Activated naive CD8-positive, alpha-beta T cell treated with anti-CD3 and anti-CD28 coated beads, Interleukin-2, amount 10 ng/mL, durations not matched to agents 7 days and 5 days (primary cell): ENCODE data around the gene NRGN. TPM values are rescaled to one million over a fixed set of nuclear protein-coding genes. Genes with fewer than 3 reads are reported as not detected.
A peak's percentile ranks its signal among the peaks of the same experiment; 100 is the strongest.

Experiments used
- ATAC-seq: fragments of 150-1000 bp; cut with Tn5 transposase; one replicate; pipeline ENCODE4 v1.10.0; 2021; ENCODE audit warnings: low read depth, moderate library complexity
- POLR2A ChIA-PET: fragments of 350-600 bp; sonication (Branson Sonifier 250); formaldehyde crosslinking; loops from one replicate; lab custom pipeline; 2021; ENCODE audit warnings: antibody characterized with exemption; lab: Charles Lee
- DNase-seq: peaks from one replicate; pipeline ENCODE4 v3.0.0; 2021
- H3K27ac Mint-ChIP-seq: one replicate; pipeline ENCODE4 v1.8.0; 2022; ENCODE audit warnings: mild to moderate bottlenecking, mixed read lengths
- H3K27me3 Mint-ChIP-seq: one replicate; pipeline ENCODE4 v1.8.0; 2022; ENCODE audit warnings: mild to moderate bottlenecking, moderate library complexity, mixed read lengths
- H3K36me3 Mint-ChIP-seq: one replicate; pipeline ENCODE4 v1.8.0; 2021; ENCODE audit warnings: mild to moderate bottlenecking, mixed read lengths
- H3K4me1 Mint-ChIP-seq: one replicate; pipeline ENCODE4 v1.8.0; 2021; ENCODE audit warnings: mixed read lengths
- H3K4me3 Mint-ChIP-seq: one replicate; pipeline ENCODE4 v1.8.0; 2022; ENCODE audit warnings: mild to moderate bottlenecking, moderate library complexity, mixed read lengths
- H3K9me3 Mint-ChIP-seq: one replicate; pipeline ENCODE4 v1.8.0; 2021; ENCODE audit warnings: mixed read lengths
- total RNA-seq, 2 experiments: library from RNA; stranded (reverse); gene quantifications; one replicate each; pipeline ENCODE4 v1.2.3, GENCODE V29; 2021

NRGN gene
- total RNA-seq, 2 experiments from 2014 or later, result 4.0 to 5.3 TPM

DNA sequence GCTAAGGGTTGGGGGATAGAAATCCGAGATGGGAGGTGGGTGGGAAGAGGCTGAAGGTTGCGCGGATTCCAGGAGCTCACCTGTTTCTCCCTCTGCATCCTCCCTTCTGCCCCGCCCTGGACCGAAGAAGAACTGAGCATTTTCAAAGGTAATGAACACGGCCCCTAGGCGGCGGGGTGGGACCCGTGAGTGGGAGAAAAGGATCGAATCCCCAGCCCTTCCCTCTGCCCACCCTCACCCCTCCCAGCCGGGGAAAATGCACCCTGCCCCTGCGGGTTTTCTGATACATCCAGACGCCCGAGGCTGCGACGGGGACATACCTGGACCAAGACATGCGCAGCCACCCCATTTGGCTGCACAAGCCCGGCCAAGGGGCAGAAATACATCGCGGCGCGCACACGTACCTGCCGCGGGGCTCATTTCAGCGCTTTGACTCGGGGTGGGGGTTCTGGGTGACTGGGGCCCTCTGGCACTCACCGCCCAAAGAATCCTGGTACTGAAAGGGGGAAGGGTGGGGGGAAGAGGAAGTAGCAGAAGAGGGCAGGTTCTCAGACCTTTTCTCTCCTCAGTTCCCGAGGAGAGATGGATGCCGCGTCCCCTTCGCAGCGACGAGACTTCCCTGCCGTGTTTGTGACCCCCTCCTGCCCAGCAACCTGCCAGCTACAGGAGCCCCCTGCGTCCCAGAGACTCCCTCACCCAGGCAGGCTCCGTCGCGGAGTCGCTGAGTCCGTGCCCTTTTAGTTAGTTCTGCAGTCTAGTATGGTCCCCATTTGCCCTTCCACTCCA is 6.3 kb downstream of the NRGN start:
- H3K36me3 Mint-ChIP-seq, result no peaks in the 10 kb centered on the region
- peak overlapping the region; percentile 97 for H3K27ac Mint-ChIP-seq
- ATAC-seq (peak; percentile 24), DNase-seq (peak; percentile 55)
- H3K9me3 Mint-ChIP-seq, result no peaks in the 10 kb centered on the region
- POLR2A ChIA-PET, result interaction anchor here (0.7 to 1.9 kb wide), 11 partner anchors 10 to 130 kb away, joined by 3 to 19 read pairs (median 6); partner anchors contain the start of genes SIAE, SPA17 and TBRG1
- peaks cover 13% of the 10 kb centered on the region for H3K27me3 Mint-ChIP-seq
- H3K4me1 Mint-ChIP-seq, result peaks cover 25% of the 10 kb centered on the region
- peak overlapping the region; percentile 96 for H3K4me3 Mint-ChIP-seq

DNA sequence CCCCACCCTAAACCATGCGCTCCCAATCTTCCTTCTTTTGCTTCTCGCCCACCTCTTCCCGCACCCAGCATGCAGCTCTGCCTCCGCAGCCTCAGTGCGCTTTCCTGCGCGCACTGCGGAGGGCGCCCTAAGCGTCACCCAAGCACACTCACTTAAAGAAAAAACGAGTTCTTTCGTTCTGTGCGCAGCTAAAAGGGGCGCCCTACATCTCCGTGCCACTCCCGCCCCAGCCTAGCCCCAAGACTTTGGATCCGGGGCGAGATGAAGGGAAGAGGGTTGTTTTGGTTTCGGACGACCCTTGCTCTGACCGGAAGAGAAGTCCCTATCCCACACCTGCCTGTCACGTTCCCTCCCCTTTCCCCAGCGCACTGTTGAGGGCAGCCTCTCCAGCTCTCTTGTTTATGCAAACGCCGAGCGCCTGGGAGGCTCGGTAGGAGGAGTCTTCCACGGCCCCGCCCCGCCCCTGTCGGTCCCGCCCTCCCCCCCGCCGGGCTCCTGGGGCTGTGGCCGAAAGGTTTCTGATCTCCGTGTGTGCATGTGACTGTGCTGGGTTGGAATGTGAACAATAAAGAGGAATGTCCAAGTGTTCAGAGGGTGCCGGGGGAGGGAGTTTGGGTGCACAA is 7.0 kb downstream of the NRGN start:
- peak overlapping the region; percentile 97 for H3K27ac Mint-ChIP-seq
- DNase-seq, result peak; percentile 80
- H3K4me3 Mint-ChIP-seq, result peak overlapping the region; percentile 96
- H3K36me3 Mint-ChIP-seq, result no peaks in the 10 kb centered on the region
- H3K9me3 Mint-ChIP-seq, result no peaks in the 10 kb centered on the region
- H3K27me3 Mint-ChIP-seq, result peaks cover 6% of the 10 kb centered on the region
- peak; percentile 90 for ATAC-seq
- POLR2A ChIA-PET, result interaction anchor here (0.7 to 1.9 kb wide), 11 partner anchors 9 to 130 kb away, joined by 3 to 19 read pairs (median 6); partner anchors contain the start of genes SIAE, SPA17 and TBRG1
- H3K4me1 Mint-ChIP-seq, result peaks cover 20% of the 10 kb centered on the region

DNA sequence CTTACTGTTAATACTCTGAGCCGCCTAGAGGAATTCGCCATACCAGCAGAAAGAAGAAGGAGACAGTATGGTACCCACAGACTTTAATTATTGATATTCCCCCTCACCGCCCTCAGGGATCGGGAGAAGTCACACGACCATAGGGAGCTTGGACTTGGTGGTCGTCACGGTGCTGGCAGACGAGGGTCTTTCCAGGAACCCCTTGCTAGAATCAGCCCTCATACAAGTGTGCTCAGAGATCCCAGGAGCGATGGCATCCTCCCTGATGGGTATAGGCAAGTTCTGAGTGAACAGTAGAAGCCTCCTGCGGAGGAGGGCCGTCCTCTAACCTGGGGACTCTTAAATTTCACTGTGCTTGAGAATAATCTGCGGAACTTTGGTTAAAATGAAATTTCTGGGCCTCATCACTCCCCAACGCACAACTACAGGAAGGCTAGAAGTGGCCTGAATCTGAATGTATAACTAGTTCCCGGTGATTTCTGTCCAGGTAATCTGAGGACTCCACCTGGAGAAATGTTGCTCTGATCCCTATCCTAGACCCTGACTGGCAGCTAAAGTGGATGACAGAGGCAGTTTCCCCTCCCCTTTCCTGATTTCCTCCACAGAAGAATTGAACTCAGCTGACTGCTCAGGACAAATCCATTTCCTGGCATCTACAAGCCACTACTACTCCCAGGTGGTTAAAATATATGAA is 7.8 kb downstream of the NRGN start:
- Mint-ChIP-seq H3K4me1 (peaks cover 19% of the 10 kb centered on the region), H3K36me3 (no peaks in the 10 kb centered on the region), H3K4me3 (peak overlapping the region; percentile 96), H3K9me3 (no peaks in the 10 kb centered on the region), H3K27ac (no peak overlapping the region), H3K27me3 (peaks cover 3% of the 10 kb centered on the region)
- POLR2A ChIA-PET, result interaction anchor here (1.0 to 1.9 kb wide), 5 partner anchors 8 to 125 kb away, joined by 3 to 19 read pairs (median 6); partner anchors contain the start of genes SIAE, SPA17 and TBRG1
- DNase-seq (no peak), ATAC-seq (no peak)

DNA sequence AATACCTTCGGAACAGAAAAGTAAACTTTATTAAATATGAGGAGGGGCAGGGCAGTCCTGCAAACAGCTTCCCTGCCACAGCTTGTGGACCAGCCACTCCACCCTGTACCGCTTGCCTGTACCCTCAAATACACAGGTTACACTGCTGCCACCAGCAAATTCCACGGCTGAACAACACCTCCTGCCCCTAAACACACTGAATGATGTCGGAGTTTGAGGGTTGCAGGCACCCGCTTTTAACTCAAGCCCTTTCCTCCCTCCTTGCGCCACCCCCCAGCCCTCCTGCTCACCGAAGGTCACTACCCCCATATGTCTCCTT is 8.3 kb downstream of the NRGN start:
- Mint-ChIP-seq H3K4me3 (no peak overlapping the region), H3K27me3 (peaks cover 3% of the 10 kb centered on the region), H3K9me3 (no peaks in the 10 kb centered on the region), H3K36me3 (no peaks in the 10 kb centered on the region), H3K4me1 (peaks cover 19% of the 10 kb centered on the region), H3K27ac (no peak overlapping the region)
- ATAC-seq, result no peak
- POLR2A ChIA-PET, result no interaction called here
- DNase-seq, result no peak

DNA sequence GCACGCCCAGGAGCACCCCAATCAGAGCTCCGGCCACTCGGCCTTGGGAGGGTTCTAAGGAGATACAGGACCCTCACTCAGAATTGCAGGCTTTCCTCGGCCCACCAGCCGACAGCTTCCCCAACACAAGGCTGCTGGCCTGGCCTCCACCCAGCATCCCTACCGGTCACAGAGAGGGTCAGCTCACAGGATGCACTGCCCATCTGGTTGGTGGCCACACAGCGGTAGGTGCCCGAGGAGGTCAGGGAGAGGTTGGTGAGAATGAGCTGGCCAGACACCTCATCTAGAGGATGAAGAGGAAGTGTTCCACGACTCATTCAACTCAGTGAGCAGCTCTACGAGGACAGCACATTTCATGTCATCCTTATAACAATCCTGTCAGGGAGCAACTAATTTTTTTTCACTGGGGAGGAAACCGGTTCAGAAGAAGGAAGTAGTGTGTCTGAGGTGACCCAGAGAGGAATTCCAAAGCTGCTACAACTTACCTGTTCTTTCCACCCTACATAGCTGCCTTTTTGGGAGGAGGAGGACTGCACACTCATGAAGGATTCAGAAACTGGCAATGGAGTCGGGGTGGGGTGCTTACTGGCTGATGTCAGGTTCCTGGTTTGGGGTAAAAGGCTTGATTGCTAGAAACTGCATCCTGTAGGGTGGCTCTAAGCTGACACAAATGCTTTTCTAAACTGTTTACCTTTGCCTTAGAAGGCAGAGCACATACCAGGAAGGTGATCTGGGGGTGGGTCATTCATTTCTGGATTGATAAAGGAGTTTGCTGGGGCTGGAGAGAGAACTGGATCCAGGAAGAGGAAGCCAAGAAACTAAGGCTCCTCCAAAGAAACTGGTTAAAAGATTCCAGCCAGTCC is 9.0 kb downstream of the NRGN start:
- POLR2A ChIA-PET, result no interaction called here
- H3K27ac Mint-ChIP-seq, result no peak overlapping the region

DNA sequence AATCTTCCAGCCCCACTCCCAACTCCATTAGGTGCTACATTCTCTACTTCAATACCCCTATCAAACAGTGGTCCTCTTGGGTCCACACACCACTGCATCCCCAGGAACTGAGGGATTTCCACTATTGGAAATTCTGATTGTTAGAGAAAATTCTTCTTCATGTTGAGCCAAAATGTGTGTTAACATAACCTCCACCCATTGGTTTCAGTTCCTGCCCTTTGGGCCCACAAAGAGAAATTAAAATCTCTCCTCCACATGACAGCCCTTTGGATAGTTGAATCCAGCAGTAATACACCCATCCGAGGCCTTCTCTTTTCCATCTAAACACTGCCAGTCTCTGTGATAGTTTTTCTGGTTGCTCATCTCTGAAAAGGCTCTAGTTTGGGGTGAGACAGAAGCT is 10.2 kb downstream of the NRGN start:
- POLR2A ChIA-PET, result no interaction called here

More for the DNA sequence above, 9.0 kb downstream of the NRGN start:
- Mint-ChIP-seq H3K36me3 (no peaks in the 10 kb centered on the region), H3K4me1 (peaks cover 19% of the 10 kb centered on the region), H3K4me3 (no peak overlapping the region), H3K9me3 (no peaks in the 10 kb centered on the region), H3K27me3 (peaks cover 3% of the 10 kb centered on the region)
- DNase-seq (no peak), ATAC-seq (no peak)

DNA sequence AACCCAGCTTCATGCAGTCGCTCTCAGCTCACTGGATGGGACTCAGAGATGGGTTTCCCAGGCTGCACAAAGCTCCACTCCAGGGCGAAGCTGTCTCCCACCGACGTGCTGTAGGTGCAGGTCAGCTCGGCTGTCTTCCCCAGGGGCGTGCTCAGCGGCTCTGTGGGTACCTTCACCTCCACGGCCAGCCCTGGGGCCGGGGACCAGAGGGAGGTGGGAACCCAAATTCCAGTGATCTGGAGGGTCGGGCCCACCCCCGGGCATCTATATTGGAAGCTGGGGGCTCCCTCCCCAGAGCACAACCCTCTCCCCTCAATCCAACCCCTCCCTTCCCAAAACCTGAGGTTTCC is 11.6 kb downstream of the NRGN start:
- H3K4me3 Mint-ChIP-seq, result no peak overlapping the region
- no peaks in the 10 kb centered on the region for H3K9me3 Mint-ChIP-seq
- H3K36me3 Mint-ChIP-seq, result no peaks in the 10 kb centered on the region
- DNase-seq (no peak), ATAC-seq (no peak)
- peaks cover 3% of the 10 kb centered on the region for H3K27me3 Mint-ChIP-seq
- H3K4me1 Mint-ChIP-seq, result peaks cover 20% of the 10 kb centered on the region
- POLR2A ChIA-PET, result no interaction called here
- no peak overlapping the region for H3K27ac Mint-ChIP-seq

More for the DNA sequence above, 10.2 kb downstream of the NRGN start:
- ATAC-seq (no peak), DNase-seq (no peak)
- Mint-ChIP-seq H3K4me1 (peaks cover 19% of the 10 kb centered on the region), H3K27ac (no peak overlapping the region), H3K4me3 (no peak overlapping the region), H3K27me3 (peaks cover 3% of the 10 kb centered on the region), H3K9me3 (no peaks in the 10 kb centered on the region), H3K36me3 (no peaks in the 10 kb centered on the region)

DNA sequence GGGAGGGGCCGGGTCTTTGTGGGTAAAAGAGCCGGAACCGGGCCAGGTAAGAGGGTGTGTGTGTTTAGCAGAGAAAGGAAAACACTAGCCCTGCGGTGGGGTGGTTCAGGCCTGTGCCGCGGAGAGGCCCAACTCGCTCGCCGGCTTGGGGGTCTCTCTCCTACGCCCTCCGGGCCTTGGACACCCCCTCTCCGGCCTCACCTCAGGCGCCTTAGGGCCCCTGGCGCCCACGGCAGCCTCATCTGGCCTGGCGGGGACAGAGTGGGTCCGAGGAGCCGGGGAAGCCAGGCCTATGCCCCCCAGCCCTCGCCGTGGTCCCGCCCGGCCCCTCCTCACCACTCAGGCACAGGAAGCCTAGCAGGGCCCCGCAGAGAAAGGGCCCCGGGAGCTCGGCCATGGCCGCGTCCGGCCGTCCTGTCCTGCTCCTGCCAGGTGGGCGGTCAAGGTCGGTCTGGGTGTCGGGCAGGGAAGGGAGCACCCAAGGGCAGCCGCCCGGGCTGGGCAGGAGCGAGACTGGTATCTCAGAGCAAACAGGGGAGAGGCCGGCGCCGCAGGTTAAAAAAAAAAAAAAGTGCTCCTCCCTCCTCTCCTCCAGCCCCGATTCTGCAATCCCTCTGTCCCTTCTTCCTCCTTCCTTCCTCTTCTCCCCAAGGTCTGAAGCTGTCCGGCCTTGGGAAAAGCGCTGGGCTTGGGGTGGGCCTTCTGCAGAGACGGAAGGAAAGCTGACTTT is 12.2 kb downstream of the NRGN start, which contains the start of gene VSIG2:
Gene VSIG2, minus strand, starts transcription at position 515 of the 730 bp plus-strand sequence. Its CDS starts 118 bp downstream, at position 397.
- Mint-ChIP-seq H3K27me3 (peaks cover 5% of the 10 kb centered on the region), H3K27ac (no peak within 1 kb of the TSS), H3K4me1 (peaks cover 18% of the 10 kb centered on the region), H3K36me3 (no peaks in the 10 kb centered on the region), H3K4me3 (peak within 1 kb of the TSS; percentile 55), H3K9me3 (no peaks in the 10 kb centered on the region)
- DNase-seq (no peak), ATAC-seq (no peak)
- POLR2A ChIA-PET, result interaction anchor here (0.7 kb wide), 1 partner anchor 78 kb away, joined by 3 read pairs; the partner anchor contains the start of gene SPA17

DNA sequence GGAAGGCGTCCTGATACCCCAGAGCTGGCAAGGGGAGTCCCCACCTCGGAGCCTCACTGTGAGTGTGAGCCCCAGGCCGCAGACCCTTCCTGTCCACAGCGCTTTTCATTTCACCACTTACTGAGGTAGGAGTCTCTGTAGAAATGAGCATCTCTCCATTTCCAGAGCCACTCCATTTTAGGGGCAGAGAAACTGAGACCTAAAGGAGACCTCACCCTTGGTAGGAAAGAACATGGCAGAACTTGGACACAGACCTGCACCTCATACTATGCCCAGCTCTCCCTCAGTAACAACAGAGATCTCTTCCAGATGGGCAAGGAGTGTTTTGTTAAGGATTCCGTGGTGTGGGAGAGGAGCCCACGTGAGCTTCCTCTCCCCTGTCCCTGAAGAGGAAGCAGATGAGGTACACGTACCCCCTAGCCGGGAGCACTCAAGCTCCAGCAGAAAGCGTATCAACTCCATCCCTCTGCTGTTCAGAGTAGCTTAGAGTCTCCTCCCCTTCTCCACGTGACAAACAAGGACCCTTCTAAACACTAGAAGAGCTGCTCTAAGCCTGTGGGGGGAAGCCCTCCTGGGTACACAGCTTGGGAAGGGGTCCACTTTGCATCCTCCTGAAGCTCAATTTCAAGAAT is 12.8 kb downstream of the NRGN start:
- no peak for ATAC-seq
- peaks cover 9% of the 10 kb centered on the region for H3K27me3 Mint-ChIP-seq
- H3K27ac Mint-ChIP-seq, result no peak overlapping the region
- H3K4me1 Mint-ChIP-seq, result peaks cover 18% of the 10 kb centered on the region
- peak overlapping the region; percentile 55 for H3K4me3 Mint-ChIP-seq
- no peak for DNase-seq
- no peaks in the 10 kb centered on the region for H3K36me3 Mint-ChIP-seq
- no peaks in the 10 kb centered on the region for H3K9me3 Mint-ChIP-seq
- POLR2A ChIA-PET, result interaction anchor here (0.7 kb wide), 1 partner anchor 79 kb away, joined by 3 read pairs; the partner anchor contains the start of gene SPA17

DNA sequence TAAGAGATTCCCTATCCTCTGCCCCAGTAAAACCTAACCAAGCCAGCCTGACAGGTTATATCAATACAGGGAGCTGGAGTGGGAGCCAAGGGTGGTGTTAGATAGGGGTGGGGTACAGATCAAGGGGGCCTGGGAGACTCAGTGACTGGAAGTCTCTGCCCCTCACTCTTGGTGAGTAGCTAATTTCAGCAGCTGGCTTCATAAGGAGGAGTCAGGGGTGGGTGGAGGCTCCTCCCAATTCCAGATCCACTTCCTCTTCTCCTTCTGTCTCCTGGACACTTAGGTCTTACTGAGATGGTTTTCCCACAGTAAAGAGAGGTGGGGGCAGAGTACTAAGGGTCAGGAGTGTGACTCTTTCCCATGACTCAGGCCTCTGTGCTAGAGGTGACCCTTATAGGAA is 13.5 kb downstream of the NRGN start:
- no peak overlapping the region for H3K4me3 Mint-ChIP-seq
- H3K36me3 Mint-ChIP-seq, result no peaks in the 10 kb centered on the region
- peaks cover 15% of the 10 kb centered on the region for H3K27me3 Mint-ChIP-seq
- POLR2A ChIA-PET, result no interaction called here
- no peaks in the 10 kb centered on the region for H3K9me3 Mint-ChIP-seq
- ATAC-seq, result no peak
- no peak overlapping the region for H3K27ac Mint-ChIP-seq
- H3K4me1 Mint-ChIP-seq, result peaks cover 17% of the 10 kb centered on the region
- DNase-seq, result no peak

DNA sequence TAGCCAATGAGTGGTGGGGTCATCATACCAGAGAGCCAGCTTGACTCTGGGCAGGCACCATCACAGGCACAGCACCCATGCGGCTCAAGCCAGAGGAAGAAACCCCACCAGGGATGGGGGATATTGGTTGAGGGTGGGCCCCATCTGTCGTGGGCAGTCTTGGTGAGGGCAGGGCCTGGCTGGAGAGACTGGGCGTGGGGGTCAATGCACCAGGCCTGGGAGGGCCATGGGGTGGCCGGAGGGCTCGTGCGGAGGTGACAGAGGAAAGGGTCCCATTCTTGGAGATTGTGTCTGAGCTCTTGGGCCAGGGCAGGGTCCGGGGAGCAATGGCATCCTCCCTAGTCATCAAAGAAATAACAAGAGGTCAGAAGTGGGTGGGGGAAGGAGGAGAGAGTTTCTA is 13.9 kb downstream of the NRGN start:
- Mint-ChIP-seq H3K36me3 (no peaks in the 10 kb centered on the region), H3K4me1 (peaks cover 18% of the 10 kb centered on the region), H3K27me3 (peaks cover 19% of the 10 kb centered on the region), H3K9me3 (no peaks in the 10 kb centered on the region), H3K4me3 (no peak overlapping the region), H3K27ac (no peak overlapping the region)
- POLR2A ChIA-PET, result no interaction called here
- ATAC-seq (no peak), DNase-seq (no peak)

DNA sequence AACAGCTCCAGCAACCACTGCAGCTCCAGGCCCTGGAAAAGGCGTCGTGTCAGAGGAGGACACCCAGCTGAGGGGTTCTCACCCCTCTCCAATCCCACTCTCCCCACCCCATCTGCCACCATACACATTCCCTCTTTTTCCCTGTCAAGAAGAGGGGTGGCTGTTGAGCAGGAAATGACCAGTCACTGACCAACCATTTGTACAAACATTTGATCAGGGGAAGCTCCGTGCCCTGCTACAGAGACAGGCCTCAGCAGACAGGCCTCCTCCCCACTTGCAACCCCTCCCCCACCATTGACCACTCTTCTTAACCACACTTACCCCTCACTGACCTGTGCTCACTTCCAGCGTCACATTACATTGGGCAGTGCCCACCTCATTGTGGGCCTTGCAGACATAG is 14.6 kb downstream of the NRGN start:
- H3K9me3 Mint-ChIP-seq, result no peaks in the 10 kb centered on the region
- no peak overlapping the region for H3K4me3 Mint-ChIP-seq
- no peak for ATAC-seq
- H3K36me3 Mint-ChIP-seq, result no peaks in the 10 kb centered on the region
- DNase-seq, result no peak
- H3K4me1 Mint-ChIP-seq, result peaks cover 14% of the 10 kb centered on the region
- H3K27me3 Mint-ChIP-seq, result peaks cover 25% of the 10 kb centered on the region
- POLR2A ChIA-PET, result no interaction called here
- no peak overlapping the region for H3K27ac Mint-ChIP-seq
